PC-9 (cell line): ENCODE results near the gene ASAH2. TPM values are rescaled to one million over a fixed set of nuclear protein-coding genes. Genes with fewer than 3 reads are reported as not detected.
A peak's percentile ranks its signal among the peaks of the same experiment; 100 is the strongest.

ENCODE experiments used
- Bru-seq: library from RNA; stranded (reverse); fragments of 400-500 nt; gene quantifications from one replicate; lab custom pipeline; 2021; lab: Mats Ljungman, UMichigan
- BruChase-seq, 2 experiments: library from RNA; stranded (reverse); fragments of 400-500 nt; gene quantifications; one replicate each; lab custom pipeline; 2021; lab: Mats Ljungman, UMichigan
- BruUV-seq: library from RNA; stranded (reverse); fragments of 400-500 nt; replicated peaks from 2 replicates; lab custom pipeline; 2021; lab: Mats Ljungman, UMichigan
- CTCF ChIA-PET: fragments of 300-600 bp; sonication (Branson Sonifier 250); formaldehyde crosslinking; loops from one replicate; lab custom pipeline; 2022; ENCODE audit warnings: antibody characterized with exemption; lab: Charles Lee
- POLR2A ChIA-PET: fragments of 300-600 bp; sonication (Branson Sonifier 250); formaldehyde crosslinking; loops from one replicate; lab custom pipeline; 2022; ENCODE audit warnings: antibody characterized with exemption; ENCODE audit not compliant: unreplicated experiment; lab: Charles Lee
- DNase-seq, 2 experiments: peaks; one replicate each; pipeline versions ENCODE4 v3.0.0 to v3.0.0-alpha.2; 2015 to 2022; ENCODE audit warnings: mixed read lengths in 1 of 2
- H2AFZ ChIP-seq: fragments of 200-600 bp; sonication (generic); 2 replicates; pipeline ENCODE4 v1.8.1; 2017; ENCODE audit warnings: antibody characterized with exemption
- H3F3A ChIP-seq: fragments of 200-600 bp; sonication (generic); 2 replicates; pipeline ENCODE4 v1.8.1; 2017; ENCODE audit warnings: antibody characterized with exemption, mild to moderate bottlenecking, low read depth; ENCODE audit not compliant: insufficient read depth
- H3K27ac ChIP-seq: fragments of 200-600 bp; sonication (generic); 2 replicates; pipeline ENCODE4 v1.6.1; 2016; ENCODE audit warnings: mixed run types
- H3K27me3 ChIP-seq: fragments of 200-600 bp; sonication (generic); 2 replicates; pipeline ENCODE4 v1.6.1; 2016; ENCODE audit warnings: low read depth, mixed run types; ENCODE audit not compliant: insufficient read depth
- H3K36me3 ChIP-seq: fragments of 200-600 bp; sonication (generic); 2 replicates; pipeline ENCODE4 v1.6.1; 2016; ENCODE audit warnings: low read depth, mixed run types
- H3K4me1 ChIP-seq: fragments of 200-600 bp; sonication (generic); replicated peaks from 2 replicates; pipeline ENCODE4 v1.6.1; 2016; ENCODE audit warnings: mixed run types; ENCODE audit not compliant: insufficient read depth
- H3K4me2 ChIP-seq: fragments of 200-600 bp; sonication (generic); 2 replicates; pipeline ENCODE4 v1.6.1; 2017; ENCODE audit warnings: mixed run types
- H3K4me3 ChIP-seq: fragments of 200-600 bp; sonication (generic); 2 replicates; pipeline ENCODE4 v1.6.1; 2016; ENCODE audit warnings: mixed run types
- H3K79me2 ChIP-seq: fragments of 200-600 bp; sonication (generic); 2 replicates; pipeline ENCODE4 v1.6.1; 2017; ENCODE audit warnings: low read depth, mixed run types
- H3K9me2 ChIP-seq: fragments of 200-600 bp; sonication (generic); 2 replicates; pipeline ENCODE4 v1.8.1; 2017; ENCODE audit warnings: mild to moderate bottlenecking; ENCODE audit not compliant: insufficient read depth
- H3K9me3 ChIP-seq: fragments of 200-600 bp; sonication (generic); 2 replicates; pipeline ENCODE4 v1.8.1; 2016; ENCODE audit warnings: low read depth; ENCODE audit not compliant: insufficient read depth
- H4K20me1 ChIP-seq: fragments of 200-600 bp; sonication (generic); 2 replicates; pipeline ENCODE4 v1.8.1; 2017; ENCODE audit not compliant: insufficient read depth
- CTCF ChIP-seq: fragments of 200-600 bp; sonication (generic); conservative IDR thresholded peaks from 2 replicates; pipeline ENCODE4 v1.6.1; 2017; ENCODE audit warnings: mixed run types, antibody characterized with exemption, mild to moderate bottlenecking, moderate library complexity
- EZH2 ChIP-seq: fragments of 200-600 bp; sonication (generic); IDR thresholded peaks from 2 replicates; pipeline ENCODE4 v1.8.0; 2017; ENCODE audit warnings: antibody characterized with exemption, low read depth
- intact Hi-C: fragments of 100-400 bp; cut with micrococcal nuclease; formaldehyde crosslinking; loops from one replicate; pipeline ENCODE4 v1.10.0; 2022; ENCODE audit not compliant: unreplicated experiment
- long read RNA-seq: library from polyadenylated mRNA; stranded (forward); transcript quantifications from one replicate; pipeline ENCODE4 v2.0.0, GENCODE V29; 2022
- total RNA-seq: library from RNA; stranded (reverse); gene quantifications from 2 replicates; pipeline ENCODE4 v1.2.3, GENCODE V29; 2021

The ASAH2 gene
- total RNA-seq: 0.80 and 8.3 TPM in 2 replicates
- percentile 26 among the genes with signal in this experiment for Bru-seq, nascent RNA
- percentile 31 among the genes with signal in this experiment for BruChase-seq, experiment 1, labeled RNA remaining after a 2-hour chase
- percentile 26 among the genes with signal in this experiment for BruChase-seq, experiment 2, labeled RNA remaining after a 6-hour chase
- long read RNA-seq: 0 reads

GRCh38 chr10:50251394-50251793 is at the start of gene ASAH2:
TSS of gene ASAH2 (minus strand) at chr10:50251516. CDS start at chr10:50248610, 2,906 bp downstream.
- POLR2A ChIA-PET: no interaction called here
- no peak within 1 kb of the TSS for H2AFZ ChIP-seq
- CTCF ChIA-PET: no interaction called here

GRCh38 chr10:50299948-50300669 is 48.8 kb upstream of the ASAH2 start:
- intact Hi-C loops: no loop called here
- no peak for TF ChIP-seq CTCF
- TF ChIP-seq EZH2: no peak
- CTCF ChIA-PET: no interaction called here

More at GRCh38 chr10:50251394-50251793, at the start of gene ASAH2:
- H3K4me1 ChIP-seq: no peaks in the 10 kb centered on the region
- no peaks in the 10 kb centered on the region for H3K9me3 ChIP-seq
- H3K79me2 ChIP-seq: no peaks in the 10 kb centered on the region
- H3K4me2 ChIP-seq: no peak within 1 kb of the TSS
- peak in 1 of 2 experiments; percentile 16 for DNase-seq
- no peak within 1 kb of the TSS for H3K4me3 ChIP-seq
- no peaks in the 10 kb centered on the region for H3F3A ChIP-seq
- no peak within 1 kb of the TSS for H3K27ac ChIP-seq
- H3K27me3 ChIP-seq: 0 out of 2 replicates have a peak, but pooled peaks cover 3% of the 10 kb centered on the region
- intact Hi-C loops: no loop called here
- no TSS peak for BruUV-seq
- no peak for TF ChIP-seq EZH2
- TF ChIP-seq CTCF: no peak
- no peaks in the 10 kb centered on the region for H4K20me1 ChIP-seq
- no peaks in the 10 kb centered on the region for H3K36me3 ChIP-seq
- no peaks in the 10 kb centered on the region; the same call in 1 of the 2 replicates for H3K9me2 ChIP-seq

GRCh38 chr10:50295367-50295766 is 44.1 kb upstream of the ASAH2 start:
- H3K9me3 ChIP-seq: peaks cover 5% of the 10 kb centered on the region; the same call in 1 of the 2 replicates
- H3K4me1 ChIP-seq: no peaks in the 10 kb centered on the region
- no peaks in the 10 kb centered on the region for H3K36me3 ChIP-seq
- 0 out of 2 replicates have a peak, but pooled peaks cover 6% of the 10 kb centered on the region for H3F3A ChIP-seq
- no peaks in the 10 kb centered on the region for H3K9me2 ChIP-seq
- ChIA-PET POLR2A (no interaction called here), CTCF (no interaction called here)
- H4K20me1 ChIP-seq: no peaks in the 10 kb centered on the region
- H3K4me3 ChIP-seq: no peak overlapping the region
- no peak overlapping the region for H3K27ac ChIP-seq
- no peak for TF ChIP-seq CTCF
- no peak for TF ChIP-seq EZH2
- no peaks in the 10 kb centered on the region for H3K27me3 ChIP-seq
- BruUV-seq: no TSS peak
- no peak overlapping the region for H2AFZ ChIP-seq
- H3K4me2 ChIP-seq: no peak overlapping the region
- no peak for DNase-seq
- H3K79me2 ChIP-seq: no peaks in the 10 kb centered on the region
- intact Hi-C loops: no loop called here

More at GRCh38 chr10:50299948-50300669, 48.8 kb upstream of the ASAH2 start:
- H3K27me3 ChIP-seq: no peaks in the 10 kb centered on the region
- no peak overlapping the region for H2AFZ ChIP-seq
- H3K4me1 ChIP-seq: no peaks in the 10 kb centered on the region
- H4K20me1 ChIP-seq: no peaks in the 10 kb centered on the region
- H3K9me3 ChIP-seq: peaks cover 5% of the 10 kb centered on the region; the same call in 1 of the 2 replicates
- no peaks in the 10 kb centered on the region for H3K79me2 ChIP-seq
- H3K9me2 ChIP-seq: no peaks in the 10 kb centered on the region
- H3K36me3 ChIP-seq: no peaks in the 10 kb centered on the region
- POLR2A ChIA-PET: interaction anchor here (0.6 kb wide), 1 partner anchor 94 kb away, joined by 7 read pairs; no protein-coding TSS in a partner anchor
- H3K4me2 ChIP-seq: no peak overlapping the region
- DNase-seq: no peak
- H3F3A ChIP-seq: peaks cover 11% of the 10 kb centered on the region; the same call in 1 of the 2 replicates
- no peak overlapping the region for H3K27ac ChIP-seq
- BruUV-seq: no TSS peak
- H3K4me3 ChIP-seq: no peak overlapping the region
